Measurements from ENCODE around the gene ARL5A.
"Not testable (repeated sequence)": the region's sequence is repeated elsewhere in the genome, so short reads cannot be mapped to it uniquely, and the experiment has no call there.

The ARL5A gene

DNA sequence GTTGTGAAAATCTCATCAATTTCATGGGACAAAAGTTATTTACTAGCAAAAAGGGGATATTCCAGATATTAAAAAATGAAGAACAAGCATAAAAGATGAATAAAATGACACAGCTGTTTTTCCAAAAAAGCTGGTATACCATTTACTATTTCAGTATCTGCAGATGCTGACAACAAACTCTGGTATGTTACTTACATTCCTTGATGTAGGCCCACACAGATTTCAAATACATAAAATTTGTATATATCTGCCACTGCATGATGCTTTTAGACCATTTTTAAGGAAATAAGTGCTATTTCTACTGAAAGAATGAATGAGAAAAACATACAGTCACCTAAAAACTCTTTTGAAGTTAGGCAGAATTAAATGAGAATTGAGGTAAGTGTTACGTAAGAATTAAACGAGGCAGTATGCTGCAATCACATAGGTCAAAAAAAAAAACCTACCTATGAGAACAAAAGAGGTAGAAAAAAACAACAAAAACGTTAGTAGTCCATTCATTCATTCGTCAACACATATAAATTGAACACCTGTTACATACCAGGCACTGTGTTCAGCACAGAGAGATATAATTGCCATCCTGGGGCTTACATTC, 32.5 kb downstream of the ARL5A start:
- DNase-seq (ENCODE audit: low read depth) = no peak

DNA sequence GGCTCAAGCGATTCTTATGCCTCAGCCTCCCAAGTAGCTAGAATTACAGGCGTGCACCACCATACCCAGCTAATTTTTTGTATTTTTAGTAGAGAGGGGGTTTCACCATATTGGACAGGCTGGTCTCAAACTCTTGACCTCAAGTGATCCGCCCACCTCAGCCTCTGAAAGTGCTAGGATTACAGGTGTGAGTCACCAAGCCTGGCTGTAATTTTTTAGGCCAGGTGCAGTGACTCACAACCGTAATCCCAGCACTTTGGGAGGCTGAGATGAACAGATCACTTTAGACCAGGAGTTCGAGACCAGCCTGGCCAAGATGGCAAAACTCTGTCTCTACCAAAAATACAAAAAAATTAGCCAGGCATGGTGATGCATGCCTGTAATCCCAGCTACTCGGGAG, 33.8 kb downstream of the ARL5A start:
- DNase-seq (ENCODE audit: low read depth) = not testable (repeated sequence)

DNA sequence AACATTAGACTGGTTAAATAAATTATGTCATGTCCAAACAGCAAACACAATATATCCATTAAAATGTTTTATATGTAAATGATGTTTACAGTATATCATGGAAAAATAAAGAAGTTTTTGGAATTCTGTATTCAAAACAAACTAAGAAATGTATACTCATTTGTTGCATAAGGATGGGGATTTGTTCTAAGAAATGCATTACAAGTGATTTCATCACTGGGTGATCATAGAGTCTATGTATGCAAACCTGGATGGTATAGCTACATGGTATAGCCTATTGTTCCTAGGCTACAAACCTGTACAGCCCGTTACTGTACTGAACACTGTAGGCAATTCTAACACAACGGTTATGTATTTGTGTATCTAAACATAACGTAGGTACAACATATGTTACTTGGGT, 35.1 kb downstream of the ARL5A start:
- no peak for DNase-seq (ENCODE audit: low read depth)

DNA sequence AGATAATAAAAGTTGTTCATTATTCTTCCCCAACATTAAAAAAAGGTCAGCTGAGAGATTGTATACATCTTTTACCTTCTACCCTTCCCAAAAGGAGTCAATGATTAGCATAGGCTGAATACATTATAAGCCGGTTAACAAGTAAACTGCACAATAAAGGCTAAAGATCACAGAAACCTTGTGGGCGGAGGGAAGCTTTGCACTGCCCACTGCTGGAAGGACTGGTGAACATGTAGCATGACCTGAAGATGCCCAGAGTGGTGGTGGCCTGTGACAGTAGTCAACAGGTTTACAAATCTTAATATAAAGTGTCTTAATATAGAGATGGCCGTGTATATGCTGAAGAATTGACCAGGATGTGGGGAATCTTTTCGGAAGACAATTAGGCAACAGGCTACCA, 35.6 kb downstream of the ARL5A start:
- no peak for DNase-seq (ENCODE audit: low read depth)

- no peak for DNase-seq (ENCODE audit: low read depth)
These were observed 36.7 kb downstream of the ARL5A start for GRCh38 chr2:151791545-151791944.

DNA sequence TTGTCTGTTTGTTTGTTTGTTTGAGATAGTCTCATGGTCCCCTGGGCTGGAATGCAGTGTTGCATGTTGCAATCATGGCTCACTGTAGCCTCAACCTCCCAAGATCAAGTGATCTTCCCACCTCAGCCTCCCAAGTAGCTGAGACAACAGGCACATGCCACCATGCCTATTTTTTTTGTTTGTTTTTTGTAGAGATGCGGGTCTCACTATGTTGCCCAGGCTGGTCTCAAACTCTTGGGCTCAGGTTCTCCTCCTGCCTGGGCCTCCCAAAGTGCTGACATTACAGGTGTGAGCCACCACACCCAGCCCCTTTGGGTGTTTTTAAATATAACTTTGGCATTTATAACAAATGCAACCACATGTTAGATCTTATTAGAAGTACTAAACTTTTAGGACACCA, 37.5 kb downstream of the ARL5A start:
- DNase-seq (ENCODE audit: low read depth) = no peak

DNA sequence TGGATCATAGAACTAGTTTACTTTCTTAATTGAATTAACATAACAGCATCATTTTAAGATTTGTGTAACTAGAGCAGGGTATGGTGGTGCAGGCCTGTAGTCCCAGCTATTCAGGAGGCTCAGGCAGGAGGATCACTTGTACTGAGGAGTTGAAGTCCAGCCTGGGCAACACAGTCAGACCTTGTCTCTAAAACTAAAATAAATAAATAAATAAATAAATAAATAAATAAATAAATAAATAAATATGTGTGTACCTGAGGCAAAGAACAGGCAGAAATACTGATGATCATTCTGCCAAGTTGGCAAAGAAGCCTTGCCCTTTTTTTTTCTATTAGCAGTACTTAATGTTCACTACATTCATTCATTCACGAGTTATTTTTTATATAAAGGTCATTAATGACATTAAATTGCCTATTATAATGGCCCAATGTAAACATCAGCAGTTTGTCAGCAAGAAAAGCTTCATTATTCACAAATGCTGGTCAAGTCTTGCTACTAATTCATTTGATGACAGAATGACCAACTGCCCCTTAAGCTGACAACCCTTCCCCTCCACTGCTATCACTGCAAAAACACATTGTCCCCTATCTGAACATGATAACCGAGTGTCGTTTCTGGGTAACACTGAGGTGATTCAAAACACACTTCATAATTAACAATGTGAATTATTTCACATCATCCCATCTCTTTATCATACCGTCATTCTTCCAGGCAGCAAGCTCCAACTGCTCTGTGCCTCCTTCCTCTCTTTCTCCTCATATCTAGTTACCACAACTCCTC, 39.0 kb downstream of the ARL5A start:
- no peak for DNase-seq (ENCODE audit: low read depth)

GRCh38 chr2:151786483-151786882, 41.7 kb downstream of the ARL5A start:
- DNase-seq (ENCODE audit: low read depth) = no peak

DNA sequence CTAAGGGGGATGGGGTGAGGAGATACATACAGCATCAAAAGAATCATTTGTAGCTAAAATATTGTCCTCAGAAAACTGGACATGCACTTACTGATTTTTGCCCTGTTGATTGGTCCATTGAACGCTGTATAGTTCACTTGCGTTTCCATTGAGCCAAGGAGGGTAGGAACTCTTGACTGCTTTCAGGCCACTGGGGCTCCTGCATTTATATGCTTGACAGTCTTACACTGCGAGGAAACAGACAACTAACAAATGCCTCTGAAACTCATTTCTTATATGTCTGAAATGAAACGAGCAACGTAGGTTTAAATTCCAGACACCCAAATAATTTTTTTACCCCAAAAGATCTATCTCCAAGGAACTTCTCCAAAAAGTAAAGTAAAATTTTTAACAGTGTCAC, 42.1 kb downstream of the ARL5A start:
- no peak for DNase-seq (ENCODE audit: low read depth)

DNA sequence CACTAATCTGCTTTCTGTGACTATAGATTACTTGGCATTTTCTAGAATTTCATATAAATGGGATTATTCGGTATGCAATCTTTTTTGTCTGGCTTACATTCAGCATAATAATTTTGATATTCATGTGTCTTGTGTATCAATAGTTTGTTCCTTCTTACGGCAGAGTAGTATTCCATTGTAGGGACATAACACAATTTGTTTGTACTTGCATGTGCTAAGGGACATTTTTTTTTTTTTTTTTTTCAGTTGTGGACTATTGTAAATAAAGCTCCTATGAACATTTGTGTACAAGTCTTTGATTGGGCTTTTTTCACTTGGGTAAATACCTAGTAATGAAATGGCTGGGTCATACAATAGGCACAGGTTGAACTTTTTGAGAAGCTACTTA, 45.1 kb downstream of the ARL5A start:
- no peak for DNase-seq (ENCODE audit: low read depth)

DNA sequence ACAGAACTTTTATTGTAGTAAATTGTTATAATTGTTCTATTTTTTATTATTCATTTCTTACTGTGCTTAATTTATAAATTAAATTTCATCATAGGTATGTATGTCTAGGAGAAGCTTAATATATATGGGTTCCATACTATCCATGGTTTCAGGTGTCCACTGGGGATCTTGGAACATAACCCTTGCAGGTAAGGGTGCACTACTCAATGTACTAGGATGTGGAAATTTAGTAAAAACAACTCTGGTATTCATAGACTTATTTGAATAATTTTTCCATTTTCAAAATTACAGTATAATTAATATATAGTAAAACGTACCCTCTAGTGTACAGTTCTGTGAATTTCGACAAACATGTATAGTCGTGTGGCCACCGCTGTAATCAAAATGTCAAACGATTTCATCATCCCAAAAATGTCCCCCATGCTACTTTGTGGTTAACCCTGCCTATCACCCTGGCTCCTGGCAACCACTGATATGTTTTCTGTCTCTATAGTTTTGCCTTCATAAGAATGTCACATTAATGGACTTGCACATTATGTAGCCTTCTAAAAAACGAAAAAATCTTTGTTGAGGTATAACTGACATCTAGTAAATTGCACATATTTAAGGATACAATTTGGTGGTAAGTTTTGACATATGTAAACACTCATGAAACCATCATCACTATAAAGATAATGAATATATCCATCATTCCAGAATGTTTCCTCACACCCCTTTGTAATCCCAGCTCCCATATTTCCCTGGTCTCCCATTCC, 45.7 kb downstream of the ARL5A start:
- no peak for DNase-seq (ENCODE audit: low read depth)

DNA sequence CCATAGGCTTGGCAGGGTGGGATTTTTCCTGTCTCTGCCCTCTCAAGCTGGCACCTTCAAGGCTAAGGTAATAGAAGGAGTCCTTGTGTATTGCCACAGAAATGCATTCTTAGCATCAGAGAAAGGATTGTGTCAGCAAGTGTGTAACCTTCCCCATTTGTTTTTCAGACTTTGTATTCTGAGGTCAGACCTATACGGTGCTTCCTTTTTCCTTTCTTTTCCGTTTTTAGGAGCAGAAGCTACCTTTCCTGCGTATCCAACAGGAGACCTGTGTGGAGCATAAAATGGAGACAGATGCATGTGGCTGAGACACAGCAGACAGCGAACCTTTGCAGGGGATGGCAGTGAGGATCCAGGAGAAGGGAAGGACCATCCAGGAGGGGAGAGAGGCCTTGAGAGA, 46.6 kb downstream of the ARL5A start:
- no peak for DNase-seq (ENCODE audit: low read depth)

DNA sequence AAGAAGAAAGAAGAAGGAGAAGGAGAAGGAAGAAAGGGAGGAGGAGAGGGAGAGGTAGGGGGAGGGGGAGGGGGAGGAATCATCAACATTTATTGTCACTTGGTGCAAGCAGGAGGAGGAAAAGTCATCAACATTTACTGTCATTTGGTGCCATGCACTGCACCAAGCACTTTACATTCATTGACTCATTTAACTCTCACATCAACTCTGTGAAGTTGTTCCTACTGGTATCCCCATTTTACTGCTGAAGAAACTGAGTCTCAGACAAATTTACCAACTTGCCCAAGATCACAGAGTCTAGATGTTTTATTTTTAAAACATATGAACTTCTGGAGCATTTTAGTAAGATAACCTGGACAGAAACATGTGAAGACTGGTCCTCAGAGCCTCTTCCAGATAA, 47.3 kb downstream of the ARL5A start:
- DNase-seq (ENCODE audit: low read depth) = no peak

DNA sequence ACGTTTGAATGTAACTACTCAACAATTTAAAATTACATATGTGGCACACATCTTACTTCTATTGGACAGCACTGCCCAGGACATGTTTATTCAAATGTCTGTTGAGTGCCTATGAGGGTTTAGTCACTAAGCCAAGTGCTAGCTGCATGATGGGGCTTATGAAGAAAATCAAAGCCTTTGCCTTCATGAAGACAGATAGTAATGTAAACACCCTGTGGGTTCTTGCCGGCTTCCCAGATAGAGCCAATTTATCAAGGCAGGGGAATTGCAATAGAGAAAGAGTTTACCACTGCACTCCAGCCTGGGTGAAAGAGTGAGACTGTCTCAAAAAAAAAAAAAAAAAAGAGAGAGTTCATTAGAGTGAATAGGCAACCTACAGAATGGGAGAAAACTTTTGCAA, 50.3 kb downstream of the ARL5A start:
- no peak for DNase-seq (ENCODE audit: low read depth)

- no peak for DNase-seq (ENCODE audit: low read depth)
These were observed 50.7 kb downstream of the ARL5A start for GRCh38 chr2:151777487-151777886.

DNA sequence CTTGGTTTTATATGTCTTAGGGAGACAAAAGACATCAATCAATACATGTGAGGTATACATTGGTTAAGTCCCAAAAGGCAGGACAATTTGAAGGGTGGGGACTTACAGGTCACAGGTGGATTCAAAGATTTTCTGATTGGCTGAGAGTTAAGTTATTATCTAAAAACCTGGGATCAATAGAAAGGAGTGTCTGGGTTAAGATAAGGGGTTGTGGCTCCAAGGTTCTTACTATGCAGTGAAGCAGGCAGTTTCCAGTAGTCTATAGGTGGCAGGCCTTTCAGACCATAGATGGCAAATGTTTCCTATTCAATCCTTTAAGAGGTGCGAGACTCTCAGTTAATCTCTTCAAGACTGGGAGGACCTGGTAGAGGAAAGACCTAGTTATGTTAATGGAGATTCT, 51.9 kb downstream of the ARL5A start:
- no peak for DNase-seq (ENCODE audit: low read depth)

DNA sequence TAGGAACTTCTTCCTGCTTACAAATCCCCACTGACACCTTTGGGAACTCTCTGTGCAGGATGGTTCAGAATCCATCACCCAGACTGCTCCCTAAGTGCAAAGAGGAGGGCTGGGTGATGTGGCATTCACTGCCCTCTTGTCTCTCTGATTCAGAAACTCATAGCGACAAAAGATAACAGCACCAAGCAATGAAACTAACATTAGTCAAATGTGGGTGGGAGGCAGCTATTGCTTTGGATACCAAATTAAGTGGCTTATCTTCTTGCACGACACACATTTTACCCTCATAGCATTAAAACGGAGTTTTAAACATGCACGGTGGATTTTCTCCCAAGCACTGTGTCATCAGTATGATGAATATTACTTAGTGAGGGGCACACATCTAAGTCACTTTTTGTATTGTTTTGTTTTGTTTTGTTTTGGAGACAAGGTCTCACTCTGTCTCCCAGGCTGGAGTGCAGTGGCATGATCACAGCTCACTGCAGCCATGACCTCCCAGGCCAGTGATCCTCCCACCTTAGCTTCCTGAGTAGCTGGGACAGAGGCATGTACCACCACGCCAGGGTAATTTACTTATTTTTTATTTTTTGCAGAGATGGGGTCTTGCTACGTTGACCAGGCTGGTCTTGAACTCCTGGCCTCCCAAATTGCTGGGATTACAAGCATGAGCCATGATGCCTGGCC, 53.0 kb downstream of the ARL5A start:
- no peak for DNase-seq (ENCODE audit: low read depth)

DNA sequence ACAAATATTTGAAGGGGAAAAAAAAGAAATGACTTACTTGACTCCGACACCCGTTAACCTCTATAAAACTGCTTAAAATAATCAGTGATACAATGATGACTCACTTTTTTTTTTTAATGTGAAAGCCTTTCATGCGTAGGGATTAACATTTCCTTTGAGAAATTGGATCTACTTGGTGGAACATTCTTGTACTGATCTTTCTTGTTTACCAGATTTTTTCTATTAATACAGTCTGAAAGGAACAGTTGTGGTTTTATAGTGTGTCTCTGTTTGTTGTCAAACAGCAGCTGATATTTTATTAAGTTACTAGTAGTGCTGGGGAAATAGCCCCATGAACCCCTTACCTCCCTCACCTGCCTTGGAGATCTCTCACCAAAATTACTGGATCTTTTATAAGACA, 53.7 kb downstream of the ARL5A start:
- no peak for DNase-seq (ENCODE audit: low read depth)

- no peak for DNase-seq (ENCODE audit: low read depth)
These were observed 56.4 kb downstream of the ARL5A start for GRCh38 chr2:151771599-151772358.

DNA sequence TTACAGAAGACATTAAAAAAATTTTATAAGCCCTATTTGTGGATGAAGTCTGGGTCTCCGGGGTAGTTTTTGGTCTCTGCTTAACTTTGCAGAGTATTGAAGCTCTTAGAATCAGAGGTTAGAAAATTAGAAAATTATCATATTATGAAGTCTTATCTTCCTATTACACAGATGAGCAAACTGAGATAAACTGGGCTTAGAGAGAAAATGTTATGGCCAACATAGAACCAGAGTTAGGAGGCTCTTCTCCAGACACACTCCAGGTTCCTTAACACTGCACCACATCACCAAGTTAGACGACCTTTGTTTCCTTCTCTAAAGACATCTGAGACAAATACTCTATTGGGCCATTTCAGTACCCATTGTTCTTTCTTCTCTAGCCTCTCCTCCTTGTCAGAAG, 57.2 kb downstream of the ARL5A start:
- DNase-seq (ENCODE audit: low read depth) = no peak

DNA sequence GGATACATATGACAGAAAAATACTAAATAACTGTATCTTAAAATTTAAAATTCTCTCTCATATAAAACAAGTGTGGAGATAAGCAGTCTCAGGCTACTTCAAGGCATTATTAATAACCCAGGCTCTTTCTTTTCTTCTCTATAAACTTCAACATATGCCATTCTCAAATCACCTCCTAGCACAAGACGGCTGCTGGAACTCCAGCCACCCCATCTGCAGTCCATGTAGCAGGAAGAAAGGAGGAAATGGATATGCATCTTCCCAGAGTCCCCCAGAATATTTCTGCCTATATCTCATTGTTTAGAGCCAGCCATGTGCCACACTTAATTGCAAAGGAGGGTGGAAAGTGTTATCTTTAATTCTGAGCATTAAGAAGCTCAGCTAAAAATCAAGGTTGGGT, 58.6 kb downstream of the ARL5A start:
- no peak for DNase-seq (ENCODE audit: low read depth)

DNA sequence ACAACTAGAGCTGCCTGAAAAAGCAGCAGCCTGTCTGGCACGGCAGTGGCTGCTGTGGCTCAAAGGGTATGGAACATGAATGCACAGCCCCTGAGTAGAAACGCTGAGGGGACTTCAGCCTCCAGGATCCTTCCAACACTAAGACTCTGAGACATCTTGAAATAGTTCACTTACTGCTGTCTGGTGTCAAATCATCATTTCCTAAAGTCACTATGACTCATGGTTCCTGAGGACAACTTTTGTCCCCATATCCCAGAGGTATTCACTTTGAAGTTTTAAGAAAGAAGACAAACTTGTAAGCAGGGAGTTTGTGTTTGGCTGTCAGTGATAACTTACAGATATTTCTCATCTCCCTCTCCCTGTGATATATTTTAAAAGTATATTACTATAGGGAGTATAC, 60.7 kb downstream of the ARL5A start:
- no peak for DNase-seq (ENCODE audit: low read depth)

Measured in activated T-helper 9 cell treated with anti-CD3 and anti-CD28 coated beads, Interleukin-2, amount 50 U/mL, for 16 hours (primary cell).